ENCODE measurements around the gene CHST2.
"Not testable (repeated sequence)": the region's sequence is repeated elsewhere in the genome, so short reads cannot be mapped to it uniquely, and the experiment has no call there.

Gene CHST2

DNA sequence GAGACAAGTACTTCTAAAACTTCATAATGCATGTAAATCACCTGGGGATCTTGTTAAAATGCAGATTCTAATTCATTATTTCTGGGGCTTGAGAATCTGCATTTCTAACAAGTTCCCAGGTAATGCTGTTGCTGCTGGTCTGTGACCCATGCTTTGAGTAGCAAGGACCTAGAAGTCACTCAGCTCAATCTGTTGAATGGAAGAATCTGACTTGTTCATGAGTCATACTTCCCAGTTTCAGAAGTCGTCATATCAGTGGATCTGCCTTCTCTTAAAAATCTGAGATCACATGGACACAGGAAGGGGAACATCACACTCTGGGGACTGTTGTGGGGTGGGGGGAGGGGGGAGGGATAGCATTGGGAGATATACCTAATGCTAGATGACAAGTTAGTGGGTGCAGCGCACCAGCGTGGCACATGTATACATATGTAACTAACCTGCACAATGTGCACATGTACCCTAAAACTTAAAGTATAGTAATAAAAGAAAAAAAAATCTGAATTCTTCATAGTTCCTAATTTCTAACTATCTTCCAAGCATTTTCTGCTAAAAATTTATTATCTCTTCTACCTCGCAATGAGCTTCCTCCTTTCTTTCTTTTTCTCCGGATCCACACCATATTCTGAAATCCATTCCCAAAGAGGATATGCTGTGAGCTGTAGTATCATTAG lies 46.2 kb downstream of the CHST2 start:
- DNase-seq (ENCODE audit: low read depth in 2 of 2, low spot score in 1 of 2), result not testable (repeated sequence)

DNA sequence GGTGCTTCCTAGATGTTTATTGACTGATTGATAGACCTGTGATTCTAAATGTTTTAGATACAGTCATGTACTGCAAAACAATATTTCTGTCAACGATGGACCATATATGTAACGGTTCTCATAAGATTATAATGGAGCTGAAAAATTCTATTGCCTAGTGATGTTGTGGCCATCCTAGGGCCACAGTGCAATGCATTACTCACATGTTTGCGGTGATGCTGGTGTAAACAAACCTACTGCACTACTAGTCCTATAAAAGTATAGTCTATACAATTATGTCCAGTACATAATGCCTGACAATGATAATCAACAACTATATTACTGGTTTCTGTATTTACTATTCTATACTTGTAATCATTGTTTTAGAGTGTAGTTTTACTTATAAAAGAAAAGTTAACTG lies 46.8 kb downstream of the CHST2 start:
- DNase-seq (ENCODE audit: low read depth in 2 of 2, low spot score in 1 of 2), result no peak

DNA sequence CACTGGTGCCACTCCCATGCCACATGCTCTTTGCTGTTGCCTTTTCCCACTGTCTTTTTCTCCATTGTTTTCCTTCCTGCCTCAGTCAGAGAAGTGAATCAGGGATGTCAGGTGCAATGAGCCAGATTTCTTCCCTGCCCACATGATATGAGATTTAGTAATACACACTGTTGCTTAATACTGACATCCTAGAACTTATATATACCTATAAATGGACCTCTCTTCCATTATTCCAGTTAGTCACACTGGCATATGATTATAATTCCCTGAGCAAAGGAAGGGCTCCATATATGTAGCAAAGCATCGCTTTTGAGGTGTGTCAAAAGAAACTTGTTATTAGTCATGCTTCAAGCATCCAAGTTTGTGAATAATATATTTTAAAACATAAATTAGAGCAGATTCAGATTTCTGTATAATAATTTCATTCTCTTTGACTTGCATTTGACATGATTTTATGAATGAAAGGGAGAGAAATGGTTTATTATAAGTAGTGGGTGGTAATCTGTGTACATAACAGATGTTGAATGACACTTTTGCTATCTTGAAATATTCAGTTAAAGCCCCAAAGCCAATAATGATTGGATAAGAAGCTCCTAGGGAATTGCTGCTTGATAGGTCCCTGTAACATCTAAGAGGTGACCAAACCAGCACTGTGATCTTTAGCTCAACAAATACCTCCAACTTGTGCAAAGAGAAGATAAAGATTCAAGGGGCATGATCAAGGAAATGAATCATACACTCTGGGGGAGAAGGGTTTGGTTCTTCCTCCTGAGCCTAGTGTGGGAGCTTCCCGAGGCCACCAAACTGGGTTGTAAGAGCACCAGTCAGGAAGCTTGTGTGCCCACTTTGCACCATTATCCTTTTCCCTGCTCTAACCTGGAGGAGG lies 48.6 kb downstream of the CHST2 start:
- DNase-seq (ENCODE audit: low read depth in 2 of 2, low spot score in 1 of 2), result no peak

DNA sequence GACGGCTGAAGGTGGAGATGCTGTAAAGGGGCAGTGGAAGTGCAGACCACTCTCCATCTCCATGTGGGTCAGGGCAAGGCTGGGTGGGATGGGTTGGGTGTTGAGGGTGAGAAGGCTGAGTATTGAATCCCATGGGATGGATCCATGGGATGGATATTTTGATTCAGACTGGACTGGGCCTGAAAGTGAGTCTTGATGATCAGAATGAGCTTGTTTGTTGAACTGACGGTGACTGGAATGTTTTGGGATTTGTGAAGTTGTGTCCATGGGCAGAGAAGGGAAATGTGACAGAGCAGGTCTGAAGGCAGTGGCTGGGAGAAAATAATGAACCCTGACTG lies 49.3 kb downstream of the CHST2 start:
- DNase-seq (ENCODE audit: low read depth in 2 of 2, low spot score in 1 of 2), result no peak

DNA sequence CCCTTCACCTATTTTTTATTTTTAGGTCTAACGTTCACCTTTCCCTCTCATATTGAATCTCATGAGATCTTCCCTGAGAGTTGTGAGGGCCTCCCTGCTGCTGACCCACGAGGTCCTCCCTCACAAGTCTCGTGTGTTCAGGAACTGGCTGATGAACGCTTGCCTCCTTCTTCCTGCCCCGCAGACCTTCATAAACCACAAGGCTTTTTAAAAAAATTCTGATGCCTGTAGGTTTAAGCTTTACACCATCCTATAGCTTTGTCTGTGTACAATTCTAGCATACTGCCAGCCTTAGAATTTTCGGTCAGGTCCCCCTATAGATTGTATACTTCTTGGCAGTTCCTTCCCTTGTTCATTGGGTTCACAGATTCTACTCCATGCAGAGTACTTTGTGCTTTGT lies 50.5 kb downstream of the CHST2 start:
- no peak for DNase-seq (ENCODE audit: low read depth in 2 of 2, low spot score in 1 of 2)

DNA sequence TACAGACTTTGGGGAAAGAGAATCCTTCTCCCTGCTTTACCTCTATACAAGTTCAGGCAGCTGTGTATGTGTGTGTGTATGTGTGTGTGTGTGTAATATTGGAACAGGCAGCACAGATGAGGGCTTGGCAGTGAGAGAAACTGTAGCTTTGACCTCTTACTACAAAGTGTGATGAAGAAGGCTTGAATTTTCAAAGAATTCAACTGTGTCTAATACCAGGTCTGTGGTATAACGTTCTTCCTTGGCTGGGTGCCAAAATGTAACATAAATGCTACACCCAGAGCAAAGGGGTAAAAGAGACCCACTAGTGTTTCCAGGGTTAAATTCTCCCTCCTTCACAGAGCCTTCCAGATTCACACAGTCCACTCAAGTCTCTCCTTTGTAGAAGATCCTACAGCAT lies 51.1 kb downstream of the CHST2 start:
- DNase-seq (ENCODE audit: low read depth in 2 of 2, low spot score in 1 of 2), result no peak

DNA sequence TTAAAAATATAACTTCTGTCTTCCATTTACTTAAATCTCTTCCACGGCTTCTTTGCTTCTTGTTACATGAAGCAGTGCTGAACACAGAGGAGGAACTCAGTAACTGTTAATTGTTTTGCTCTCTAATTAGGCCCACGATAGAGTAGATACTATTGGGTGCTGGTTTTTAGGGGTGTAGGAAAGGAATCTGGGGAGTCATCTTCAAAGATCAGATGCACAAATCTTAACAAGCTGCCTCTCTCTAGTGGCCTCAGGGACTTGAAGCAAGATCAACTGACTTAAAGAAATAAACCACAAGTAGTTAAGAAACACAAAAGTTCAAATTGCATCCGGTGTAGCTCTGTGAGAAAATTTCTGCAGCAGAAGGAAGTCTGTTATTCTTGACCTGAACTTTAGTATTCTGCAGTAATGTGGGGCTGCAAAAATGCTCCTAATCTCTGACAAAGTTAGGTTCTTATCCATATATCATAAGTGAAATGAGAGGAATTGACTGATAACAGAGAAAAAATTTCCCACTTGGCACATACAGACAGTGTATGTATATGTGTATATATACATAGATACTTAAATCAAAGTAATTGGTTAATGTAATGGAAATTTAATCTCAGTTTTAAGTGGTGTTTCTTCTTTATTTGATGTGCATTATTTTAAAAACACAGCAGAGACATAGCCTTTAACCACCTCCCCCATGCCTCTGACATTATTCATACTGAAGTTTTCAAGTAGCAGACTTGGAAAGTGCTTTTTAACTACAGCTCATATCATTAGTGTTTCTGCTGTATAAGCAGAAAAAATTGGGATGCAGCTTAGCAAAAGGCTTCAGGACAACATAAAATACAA lies 51.8 kb downstream of the CHST2 start:
- DNase-seq (ENCODE audit: low read depth in 2 of 2, low spot score in 1 of 2), result no peak

DNA sequence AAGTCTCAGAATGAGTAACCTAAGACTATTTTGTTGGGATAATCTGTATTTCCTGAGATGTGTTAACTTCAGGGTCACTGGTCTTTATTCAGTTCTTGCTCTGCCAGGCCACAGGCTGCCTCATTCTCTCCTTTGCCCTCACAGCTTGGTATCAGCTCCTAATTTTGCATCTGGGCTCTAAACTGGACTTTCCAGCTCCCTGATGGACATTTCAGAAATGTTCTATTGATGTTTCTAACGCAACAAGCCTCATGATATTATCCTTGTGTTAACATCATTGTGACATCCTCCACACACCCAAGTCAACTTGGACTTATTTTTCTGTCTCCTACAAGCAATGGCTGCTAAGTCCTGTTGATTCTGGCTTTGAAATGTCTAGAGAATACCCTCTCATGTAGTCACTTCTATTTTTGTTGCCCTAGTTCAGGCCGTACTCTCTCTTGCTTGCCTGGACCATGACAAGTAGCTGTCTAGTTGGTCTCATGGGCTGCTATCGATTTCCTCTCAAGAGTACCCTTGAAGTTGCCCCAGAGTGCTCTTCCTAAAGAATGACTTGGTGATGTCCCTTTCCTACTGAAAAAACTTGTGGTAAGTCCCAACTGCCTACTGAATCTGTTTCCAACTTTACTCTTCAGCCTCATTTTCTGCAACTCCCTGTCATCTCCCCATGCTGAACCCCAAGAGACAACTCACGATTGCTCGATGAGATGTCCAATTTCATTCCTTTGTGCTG lies 52.7 kb downstream of the CHST2 start:
- DNase-seq (ENCODE audit: low read depth in 2 of 2, low spot score in 1 of 2), result no peak

DNA sequence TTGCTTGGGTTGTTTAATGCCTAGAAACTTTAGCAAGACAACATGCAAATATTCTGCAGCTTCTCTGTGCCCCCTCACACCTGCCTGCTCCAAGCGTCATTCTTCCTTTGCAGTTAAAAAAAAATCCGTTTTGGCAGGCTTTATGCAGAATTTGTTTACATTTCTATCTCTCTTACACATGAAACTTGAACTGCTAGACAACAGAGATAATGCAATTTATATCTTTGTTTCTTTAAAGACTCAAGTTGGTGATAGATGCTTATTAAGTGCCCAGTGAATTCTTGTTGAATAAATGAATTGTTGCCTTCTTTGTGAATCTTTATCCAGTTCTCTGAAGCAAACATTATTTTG lies 53.2 kb downstream of the CHST2 start:
- DNase-seq (ENCODE audit: low read depth in 2 of 2, low spot score in 1 of 2), result no peak

DNA sequence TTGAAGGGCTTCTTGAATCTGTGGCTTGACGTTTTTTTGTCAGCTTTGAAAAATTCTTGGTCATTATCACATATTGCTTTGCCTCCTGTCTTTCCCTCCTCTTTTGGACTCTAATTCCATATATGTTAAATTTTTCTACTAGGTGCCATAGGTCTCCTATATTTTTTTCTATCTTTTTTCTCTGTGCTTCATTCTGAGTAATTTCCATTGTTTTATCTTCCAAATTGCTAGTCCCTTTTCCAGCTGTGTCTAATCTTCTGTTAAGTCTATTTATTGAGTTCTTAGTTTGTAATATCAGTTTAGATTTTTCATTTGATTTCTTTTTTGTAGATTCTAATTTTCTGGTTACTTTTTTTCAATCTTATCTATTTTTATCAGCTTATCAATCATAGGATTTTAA lies 53.7 kb downstream of the CHST2 start:
- DNase-seq (ENCODE audit: low read depth in 2 of 2, low spot score in 1 of 2), result no peak

All from stimulated activated CD8-positive, alpha-beta memory T cell treated with anti-CD3 and anti-CD28 coated beads, Interleukin-4, amount 100 ng/mL, for 4 hours (primary cell).